Osteoblast (primary cell): ENCODE results near the gene FBXO17. TPM values are rescaled to one million over a fixed set of nuclear protein-coding genes. Genes with fewer than 3 reads are reported as not detected.

Experiments used
- DNase-seq: peaks from one replicate; pipeline ENCODE4 v3.0.0; 2011; ENCODE audit warnings: low spot score, mixed read lengths; ENCODE audit not compliant: insufficient read length; ENCODE audit errors: missing footprints
- H2AFZ ChIP-seq: 2 replicates; pipeline ENCODE4 v1.6.0; 2011; ENCODE audit warnings: mild to moderate bottlenecking, low read length
- H3K27ac ChIP-seq: 2 replicates; pipeline ENCODE4 v1.5.1; 2011; ENCODE audit warnings: mild to moderate bottlenecking, low read depth, low read length, moderate library complexity
- H3K27me3 ChIP-seq: 2 replicates; pipeline ENCODE4 v1.6.0; 2012; ENCODE audit warnings: mild to moderate bottlenecking, control low read depth, inconsistent platforms, low read length, moderate library complexity; ENCODE audit not compliant: insufficient read depth
- H3K36me3 ChIP-seq: 2 replicates; pipeline ENCODE4 v1.5.1; 2011; ENCODE audit warnings: mild to moderate bottlenecking, low read length, control low read depth, moderate library complexity; ENCODE audit not compliant: insufficient read depth
- H3K4me1 ChIP-seq: 2 replicates; pipeline ENCODE4 v1.5.1; 2011; ENCODE audit warnings: mild to moderate bottlenecking, low read length, control low read depth, moderate library complexity; ENCODE audit not compliant: insufficient read depth
- H3K4me2 ChIP-seq: 2 replicates; pipeline ENCODE4 v1.6.0; 2011; ENCODE audit warnings: mild to moderate bottlenecking, low read length; ENCODE audit not compliant: insufficient read depth
- H3K4me3 ChIP-seq: fragments of 200-600 bp; sonication (generic); 3 replicates; pipeline ENCODE4 v1.5.1; 2012; ENCODE audit warnings: mild to moderate bottlenecking, low read length, inconsistent platforms; ENCODE audit not compliant: insufficient read depth
- H3K79me2 ChIP-seq: 2 replicates; pipeline ENCODE4 v1.6.0; 2012; ENCODE audit warnings: mild to moderate bottlenecking, low read length, control low read depth, inconsistent platforms; ENCODE audit not compliant: insufficient read depth
- H3K9me3 ChIP-seq: 2 replicates; pipeline ENCODE4 v1.5.1; 2011; ENCODE audit warnings: low read depth, low read length, control low read depth
- H4K20me1 ChIP-seq: 2 replicates; pipeline ENCODE4 v1.6.0; 2012; ENCODE audit warnings: mild to moderate bottlenecking, low read length, control low read depth; ENCODE audit not compliant: insufficient read depth
- CTCF ChIP-seq: IDR thresholded peaks from 2 replicates; pipeline ENCODE4 v1.5.1; 2011; ENCODE audit warnings: mild to moderate bottlenecking, low read depth, low read length, moderate library complexity; ENCODE audit errors: extremely low read depth
- total RNA-seq: library from RNA; depleted of rRNA; stranded (reverse); fragments of >200 nt; gene quantifications from 2 replicates; pipeline ENCODE4 v1.2.3, GENCODE V29; 2012

The FBXO17 gene
- total RNA-seq, 1 donor: 40.9 TPM

GRCh38 chr19:38951187-38951586 is 24.4 kb downstream of the FBXO17 start:
- DNase-seq: no peak
- Histone ChIP-seq H2AFZ (no peak overlapping the region), H3K4me3 (no peak overlapping the region), H3K9me3 (no peaks in the 10 kb centered on the region), H3K27me3 (no peaks in the 10 kb centered on the region), H4K20me1 (peaks cover 3% of the 10 kb centered on the region), H3K4me1 (no peaks in the 10 kb centered on the region), H3K27ac (no peak overlapping the region), H3K79me2 (no peaks in the 10 kb centered on the region), H3K36me3 (peaks cover under 1% of the 10 kb centered on the region), H3K4me2 (no peak overlapping the region)
- no peak for TF ChIP-seq CTCF

- peaks cover 2% of the 10 kb centered on the region for H3K36me3 ChIP-seq
- peak overlapping the region; percentile 55 for H3K4me3 ChIP-seq
- no peaks in the 10 kb centered on the region for H3K79me2 ChIP-seq
- TF ChIP-seq CTCF: no peak
- peaks cover 3% of the 10 kb centered on the region for H4K20me1 ChIP-seq
- H3K4me1 ChIP-seq: no peaks in the 10 kb centered on the region
- DNase-seq: peak; percentile 91
- H3K27ac ChIP-seq: no peak overlapping the region
- no peaks in the 10 kb centered on the region for H3K9me3 ChIP-seq
- peak overlapping the region; percentile 47 for H2AFZ ChIP-seq
- H3K27me3 ChIP-seq: no peaks in the 10 kb centered on the region
- H3K4me2 ChIP-seq: peak overlapping the region; percentile 65
These were observed 25.8 kb downstream of the FBXO17 start for GRCh38 chr19:38949580-38950367.

GRCh38 chr19:38946229-38947010 is 29.1 kb downstream of the FBXO17 start:
- Histone ChIP-seq H3K9me3 (no peaks in the 10 kb centered on the region), H3K27me3 (no peaks in the 10 kb centered on the region), H3K36me3 (peaks cover 10% of the 10 kb centered on the region), H3K4me2 (no peak overlapping the region), H3K4me1 (no peaks in the 10 kb centered on the region), H3K79me2 (no peaks in the 10 kb centered on the region), H2AFZ (no peak overlapping the region), H3K4me3 (no peak overlapping the region), H4K20me1 (peaks cover 3% of the 10 kb centered on the region), H3K27ac (no peak overlapping the region)
- no peak for TF ChIP-seq CTCF
- DNase-seq: peak; percentile 58

- Histone ChIP-seq H4K20me1 (peaks cover 3% of the 10 kb centered on the region), H3K79me2 (no peaks in the 10 kb centered on the region), H2AFZ (no peak overlapping the region), H3K27me3 (no peaks in the 10 kb centered on the region), H3K4me1 (no peaks in the 10 kb centered on the region), H3K4me3 (no peak overlapping the region), H3K4me2 (no peak overlapping the region), H3K27ac (no peak overlapping the region), H3K36me3 (peaks cover 10% of the 10 kb centered on the region), H3K9me3 (no peaks in the 10 kb centered on the region)
- peak; percentile 66 for DNase-seq
- no peak for TF ChIP-seq CTCF
These were observed 29.8 kb downstream of the FBXO17 start for GRCh38 chr19:38945562-38946228.
